PC-3 (cell line): Measurements from ENCODE around the gene PAIP2. TPM values are rescaled to one million over a fixed set of nuclear protein-coding genes. Genes with fewer than 3 reads are reported as not detected.
"Not testable (repeated sequence)": the region's sequence is repeated elsewhere in the genome, so short reads cannot be mapped to it uniquely, and the experiment has no call there.

Experiments
- ATAC-seq: fragments of 200-7000 bp; cut with Tn5 transposase; 2 replicates; pipeline ENCODE4 v1.9.1; 2020; ENCODE audit warnings: mild to moderate bottlenecking, moderate library complexity
- BruUV-seq: library from RNA; stranded (reverse); fragments of 400-500 nt; replicated peaks from 2 replicates; lab custom pipeline; 2021; lab: Mats Ljungman, UMichigan
- CTCF ChIA-PET: fragments of 300-600 bp; sonication (Branson Sonifier 250); formaldehyde crosslinking; loops from one replicate; lab custom pipeline; 2022; ENCODE audit warnings: antibody characterized with exemption; lab: Charles Lee
- POLR2A ChIA-PET: fragments of 300-600 bp; sonication (Branson Sonifier 250); formaldehyde crosslinking; loops from one replicate; lab custom pipeline; 2022; ENCODE audit warnings: antibody characterized with exemption; ENCODE audit not compliant: unreplicated experiment; lab: Charles Lee
- DNase-seq: peaks from one replicate; pipeline ENCODE4 v3.0.0-alpha.2; 2015
- H2AFZ ChIP-seq: fragments of 300-600 bp; sonication (generic); 2 replicates; pipeline ENCODE4 v1.6.0; 2016; ENCODE audit warnings: antibody characterized with exemption, low read length
- H3F3A ChIP-seq: fragments of 300-600 bp; sonication (generic); one replicate; pipeline ENCODE4 v1.6.0; 2017; ENCODE audit warnings: antibody characterized with exemption, low read length, control low read depth, mild to moderate bottlenecking; ENCODE audit not compliant: unreplicated experiment
- H3K27ac ChIP-seq: fragments of 300-600 bp; sonication (generic); 2 replicates; pipeline ENCODE4 v1.5.1; 2016; ENCODE audit warnings: mild to moderate bottlenecking, low read length
- H3K27me3 ChIP-seq: fragments of 300-600 bp; sonication (generic); 2 replicates; pipeline ENCODE4 v1.6.1; 2016; ENCODE audit warnings: low read length, mixed read lengths
- H3K36me3 ChIP-seq: fragments of 300-600 bp; sonication (generic); 2 replicates; pipeline ENCODE4 v1.6.1; 2016; ENCODE audit warnings: low read depth, mixed run types, low read length, mixed read lengths
- H3K4me1 ChIP-seq: fragments of 300-600 bp; sonication (generic); 2 replicates; pipeline ENCODE4 v1.5.1; 2016; ENCODE audit warnings: low read length; ENCODE audit not compliant: insufficient read depth
- H3K4me2 ChIP-seq: fragments of 300-600 bp; sonication (generic); 2 replicates; pipeline ENCODE4 v1.6.0; 2016; ENCODE audit warnings: low read length
- H3K4me3 ChIP-seq: fragments of 300-600 bp; sonication (generic); 2 replicates; pipeline ENCODE4 v1.5.1; 2016; ENCODE audit warnings: mild to moderate bottlenecking, low read length, mixed read lengths
- H3K79me2 ChIP-seq: fragments of 300-600 bp; sonication (generic); 2 replicates; pipeline ENCODE4 v1.6.1; 2017; ENCODE audit warnings: low read length, mixed read lengths
- H3K9ac ChIP-seq: fragments of 300-600 bp; sonication (generic); 2 replicates; pipeline ENCODE4 v1.6.0; 2016; ENCODE audit warnings: mild to moderate bottlenecking, low read length
- H3K9me2 ChIP-seq: fragments of 300-600 bp; sonication (generic); replicated peaks from 2 replicates; pipeline ENCODE4 v1.6.1; 2016; ENCODE audit warnings: mixed run types, low read length, mixed read lengths
- H3K9me3 ChIP-seq: fragments of 300-600 bp; sonication (generic); 2 replicates; pipeline ENCODE4 v1.6.1; 2016; ENCODE audit warnings: low read length, mixed read lengths
- H4K20me1 ChIP-seq: fragments of 300-600 bp; sonication (generic); 2 replicates; pipeline ENCODE4 v1.6.1; 2016; ENCODE audit warnings: low read length, mixed read lengths
- EZH2 ChIP-seq: fragments of 300-600 bp; sonication (generic); IDR thresholded peaks from one replicate; pipeline ENCODE4 v1.6.1; 2017; ENCODE audit warnings: antibody characterized with exemption, mild to moderate bottlenecking, low read length; ENCODE audit not compliant: unreplicated experiment
- EZH2phosphoT487 ChIP-seq: fragments of 300-600 bp; sonication (generic); IDR thresholded peaks from 2 replicates; pipeline ENCODE4 v1.6.1; 2018; ENCODE audit warnings: mild to moderate bottlenecking, antibody characterized with exemption, low read length, borderline replicate concordance
- intact Hi-C: fragments of 100-400 bp; cut with micrococcal nuclease; formaldehyde crosslinking; loops from 2 replicates; pipeline ENCODE4 v1.9.0; 2023
- total RNA-seq: library from RNA; depleted of rRNA; stranded (reverse); fragments of >200 nt; gene quantifications from 2 replicates; pipeline ENCODE4 v1.2.3, GENCODE V29; 2014
- TF ChIP-seq, protein P1 (sequence below): fragments of 300-600 bp; sonication (generic); conservative IDR thresholded peaks from 2 replicates; pipeline ENCODE4 v1.5.1; 2017; ENCODE audit warnings: antibody characterized with exemption, low read depth, mild to moderate bottlenecking, low read length

Gene PAIP2
- total RNA-seq, 1 experiment from 2014 or later: 35.1 TPM

DNA sequence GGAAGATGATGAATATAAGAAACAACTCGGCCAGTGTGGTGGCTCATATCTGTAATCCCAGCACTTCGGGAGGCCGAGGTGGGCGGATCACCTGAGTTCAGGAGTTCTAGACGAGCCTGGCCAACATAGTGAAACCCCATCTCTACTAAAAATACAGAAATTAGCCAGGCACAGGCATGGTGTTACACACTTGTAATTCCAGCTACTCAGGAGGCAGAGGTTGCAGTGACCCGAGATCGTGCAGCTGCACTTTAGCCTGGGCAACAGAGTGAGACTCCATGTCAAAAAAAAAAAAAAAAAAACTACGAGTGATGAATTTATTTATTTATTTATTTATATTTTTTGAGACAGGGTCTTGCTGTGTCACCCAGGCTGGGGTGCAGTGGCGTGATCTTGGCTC, 6.2 kb downstream of the PAIP2 start:
- H3K27me3 ChIP-seq, H3K9ac ChIP-seq, DNase-seq, H3K9me3 ChIP-seq, intact Hi-C loops, ATAC-seq, H3K4me3 ChIP-seq, CTCF ChIA-PET, H2AFZ ChIP-seq, H3K9me2 ChIP-seq, H3K4me2 ChIP-seq, H3K36me3 ChIP-seq, H3K27ac ChIP-seq, BruUV-seq, POLR2A ChIA-PET, H3F3A ChIP-seq: not testable (repeated sequence)
- peaks cover 98% of the 10 kb centered on the region for H3K79me2 ChIP-seq
- H4K20me1 ChIP-seq: peaks cover 32% of the 10 kb centered on the region
- peaks cover 11% of the 10 kb centered on the region; the same call in 1 of the 2 replicates for H3K4me1 ChIP-seq

- CTCF ChIA-PET: no interaction called here
These were observed 12.5 kb downstream of the PAIP2 start for GRCh38 chr5:139354186-139354585.

GRCh38 chr5:139355900-139356299, 14.2 kb downstream of the PAIP2 start:
- H3K4me3 ChIP-seq, H3K9me3 ChIP-seq, H3K27ac ChIP-seq, H3K9me2 ChIP-seq, ATAC-seq, H3K9ac ChIP-seq, H3K4me2 ChIP-seq, POLR2A ChIA-PET, H3K27me3 ChIP-seq, H3K36me3 ChIP-seq, H3F3A ChIP-seq, DNase-seq, H2AFZ ChIP-seq, intact Hi-C loops, CTCF ChIA-PET, BruUV-seq: not testable (repeated sequence)
- Histone ChIP-seq H3K79me2 (peaks cover 99% of the 10 kb centered on the region), H4K20me1 (peaks cover 18% of the 10 kb centered on the region; the same call in 1 of the 2 replicates), H3K4me1 (peaks cover 11% of the 10 kb centered on the region)

More at GRCh38 chr5:139354186-139354585, 12.5 kb downstream of the PAIP2 start:
- Histone ChIP-seq H3K4me1 (peaks cover 5% of the 10 kb centered on the region), H3K4me2 (no peak overlapping the region), H3K9me2 (no peaks in the 10 kb centered on the region), H3K27me3 (no peaks in the 10 kb centered on the region), H3K36me3 (no peaks in the 10 kb centered on the region; the same call in 1 of the 2 replicates), H3F3A (no peaks in the 10 kb centered on the region), H3K27ac (no peak overlapping the region), H3K9ac (no peak overlapping the region), H3K9me3 (no peaks in the 10 kb centered on the region), H3K4me3 (no peak overlapping the region), H4K20me1 (peaks cover 14% of the 10 kb centered on the region; the same call in 1 of the 2 replicates), H2AFZ (no peak overlapping the region), H3K79me2 (peaks cover 98% of the 10 kb centered on the region)
- no TSS peak for BruUV-seq
- no peak for DNase-seq
- intact Hi-C loops: no loop called here
- POLR2A ChIA-PET: no interaction called here
- TF ChIP-seq EZH2 (no peak), EZH2phosphoT487 (no peak)
- TF ChIP-seq, protein P1, sequence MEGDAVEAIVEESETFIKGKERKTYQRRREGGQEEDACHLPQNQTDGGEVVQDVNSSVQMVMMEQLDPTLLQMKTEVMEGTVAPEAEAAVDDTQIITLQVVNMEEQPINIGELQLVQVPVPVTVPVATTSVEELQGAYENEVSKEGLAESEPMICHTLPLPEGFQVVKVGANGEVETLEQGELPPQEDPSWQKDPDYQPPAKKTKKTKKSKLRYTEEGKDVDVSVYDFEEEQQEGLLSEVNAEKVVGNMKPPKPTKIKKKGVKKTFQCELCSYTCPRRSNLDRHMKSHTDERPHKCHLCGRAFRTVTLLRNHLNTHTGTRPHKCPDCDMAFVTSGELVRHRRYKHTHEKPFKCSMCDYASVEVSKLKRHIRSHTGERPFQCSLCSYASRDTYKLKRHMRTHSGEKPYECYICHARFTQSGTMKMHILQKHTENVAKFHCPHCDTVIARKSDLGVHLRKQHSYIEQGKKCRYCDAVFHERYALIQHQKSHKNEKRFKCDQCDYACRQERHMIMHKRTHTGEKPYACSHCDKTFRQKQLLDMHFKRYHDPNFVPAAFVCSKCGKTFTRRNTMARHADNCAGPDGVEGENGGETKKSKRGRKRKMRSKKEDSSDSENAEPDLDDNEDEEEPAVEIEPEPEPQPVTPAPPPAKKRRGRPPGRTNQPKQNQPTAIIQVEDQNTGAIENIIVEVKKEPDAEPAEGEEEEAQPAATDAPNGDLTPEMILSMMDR: no peak
- no peak for ATAC-seq

GRCh38 chr5:139358064-139358463, 16.4 kb downstream of the PAIP2 start:
- Histone ChIP-seq H3F3A (no peaks in the 10 kb centered on the region), H3K4me1 (peaks cover 11% of the 10 kb centered on the region), H3K36me3 (no peaks in the 10 kb centered on the region; the same call in 1 of the 2 replicates), H3K9me2 (no peaks in the 10 kb centered on the region), H3K4me2 (no peak overlapping the region), H3K79me2 (peaks cover 90% of the 10 kb centered on the region), H3K4me3 (no peak overlapping the region), H3K27ac (no peak overlapping the region), H3K27me3 (no peaks in the 10 kb centered on the region), H2AFZ (no peak overlapping the region), H3K9ac (no peak overlapping the region), H3K9me3 (no peaks in the 10 kb centered on the region), H4K20me1 (peaks cover 15% of the 10 kb centered on the region; the same call in 1 of the 2 replicates)
- POLR2A ChIA-PET: interaction anchor here (0.6 kb wide), 1 partner anchor 16 kb away, joined by 20 read pairs; no protein-coding TSS in a partner anchor
- no peak for TF ChIP-seq EZH2phosphoT487
- TF ChIP-seq, protein P1: no peak
- TF ChIP-seq EZH2: no peak
- no TSS peak for BruUV-seq
- DNase-seq (no peak), ATAC-seq (no peak)
- CTCF ChIA-PET: interaction anchor here (0.7 kb wide), 1 partner anchor 614 kb away, joined by 9 read pairs; no protein-coding TSS in a partner anchor
- intact Hi-C loops: no loop called here
